Measurements from ENCODE around the gene PRPS1. TPM values are rescaled to one million over a fixed set of nuclear protein-coding genes. Genes with fewer than 3 reads are reported as not detected.
"Not testable (repeated sequence)": the region's sequence is repeated elsewhere in the genome, so short reads cannot be mapped to it uniquely, and the experiment has no call there.

The PRPS1 gene
- total and polyA plus RNA-seq, 2 of the 13 experiments (the other 11 are each of a cell fraction or from before 2014, with no cell fraction given) = 33.7 to 54.4 TPM

GRCh38 chrX:107603429-107604159 lies 24.7 kb upstream of the PRPS1 start:
- CTCF ChIA-PET (ENCODE audit: low intra/inter-chr PET ratio, low total read pairs) = no interaction called here
- TF ChIP-seq ZNF747 (CRISPR knock-in tag; IDR thresholded peaks at IDR 0.05; ENCODE audit: borderline replicate concordance) (no peak), UBTF (CRISPR knock-in tag; IDR thresholded peaks at IDR 0.05) (peak; percentile 28; the same call in 1 of the 2 replicates)
- peak overlapping the region; percentile 47; the same call in 1 of the 2 replicates for H3K4me2 ChIP-seq (ENCODE audit: low read depth, low read length)
- H3K36me3 ChIP-seq (replicated peaks in 1 of 2; ENCODE audit: control insufficient read depth in 1 of 2, insufficient read depth in 2 of 2, low read length in 2 of 2) = no peaks in the 10 kb centered on the region
- H3K27ac ChIP-seq (ENCODE audit: extremely low read length, insufficient read depth, low read length) = no peak overlapping the region
- in situ Hi-C loops (cut with HindIII; ENCODE audit: extremely low pct_ligation_motif_present, low pct_unique_long_range_greater_than_20kb) (no loop called here), intact Hi-C loops (cut with micrococcal nuclease; ENCODE audit: unreplicated experiment) (loop anchor here (5.0 kb wide), 1 partner anchor 376 kb away; no protein-coding TSS in a partner anchor)
- H3K4me3 ChIP-seq (replicated peaks in 1 of 3; ENCODE audit: insufficient read depth in 1 of 3, low read depth in 2 of 3, low read length in 3 of 3) = peak overlapping the region in 1 of 3 experiments; percentile 16; a peak in 1 of 6 replicates
- no peaks in the 10 kb centered on the region for H4K20me1 ChIP-seq (ENCODE audit: insufficient read depth, low read length)
- H3K79me2 ChIP-seq (ENCODE audit: insufficient read depth, low read length) = no peaks in the 10 kb centered on the region
- no peaks in the 10 kb centered on the region for H3K9me3 ChIP-seq (ENCODE audit: low read length)
- no peaks in the 10 kb centered on the region; a peak in 1 of 5 replicates for H3K27me3 ChIP-seq (ENCODE audit: control insufficient read depth in 1 of 2, insufficient read depth in 2 of 2, low read length in 2 of 2)
- POLR2A ChIA-PET = interaction anchor here (1.1 kb wide), 1 partner anchor 25 kb away, joined by 4 read pairs; the partner anchor contains the start of gene PRPS1
- FAIRE-seq = no peak
- peak; percentile 73 for ATAC-seq
- H2AFZ ChIP-seq (ENCODE audit: low read length) = no peak overlapping the region
- H3K4me1 ChIP-seq (ENCODE audit: insufficient read depth, low read length) = no peaks in the 10 kb centered on the region
- no peak overlapping the region for H3K9ac ChIP-seq (ENCODE audit: insufficient read depth, low read depth, low read length)
- BruUV-seq (replicated peaks) = no TSS peak
- no CpG with 5 or more reads among the region's 13 CpGs for WGBS (ENCODE audit: low lambda C conversion rate)
- DNase-seq (ENCODE audit: low spot score) = no peak

GRCh38 chrX:107609061-107609460 lies 19.2 kb upstream of the PRPS1 start:
- ATAC-seq; H3K27me3 ChIP-seq (ENCODE audit: control insufficient read depth in 1 of 2, insufficient read depth in 2 of 2, low read length in 2 of 2); H3K4me2 ChIP-seq (ENCODE audit: low read depth, low read length); POLR2A ChIA-PET; BruUV-seq (replicated peaks); in situ Hi-C loops (cut with HindIII; ENCODE audit: extremely low pct_ligation_motif_present, low pct_unique_long_range_greater_than_20kb); H3K79me2 ChIP-seq (ENCODE audit: insufficient read depth, low read length); H3K4me1 ChIP-seq (ENCODE audit: insufficient read depth, low read length); H3K27ac ChIP-seq (ENCODE audit: extremely low read length, insufficient read depth, low read length); H3K9ac ChIP-seq (ENCODE audit: insufficient read depth, low read depth, low read length); CTCF ChIA-PET (ENCODE audit: low intra/inter-chr PET ratio, low total read pairs); FAIRE-seq; H4K20me1 ChIP-seq (ENCODE audit: insufficient read depth, low read length); intact Hi-C loops (cut with micrococcal nuclease; ENCODE audit: unreplicated experiment); H3K9me3 ChIP-seq (ENCODE audit: low read length); H3K36me3 ChIP-seq (replicated peaks in 1 of 2; ENCODE audit: control insufficient read depth in 1 of 2, insufficient read depth in 2 of 2, low read length in 2 of 2); DNase-seq (ENCODE audit: low spot score); H3K4me3 ChIP-seq (replicated peaks in 1 of 3; ENCODE audit: insufficient read depth in 1 of 3, low read depth in 2 of 3, low read length in 3 of 3); H2AFZ ChIP-seq (ENCODE audit: low read length): not testable (repeated sequence)
- WGBS (ENCODE audit: low lambda C conversion rate) = no CpG with 5 or more reads among the region's 5 CpGs

Measured in HepG2 (cell line).